Astrocyte (in vitro differentiated cells and primary cell): ENCODE data around the gene HEATR1.

Source experiments
- EZH2 ChIP-seq: IDR thresholded peaks from 2 replicates; pipeline ENCODE4 v1.6.1; 2012; ENCODE audit warnings: mild to moderate bottlenecking, low read length, inconsistent platforms; ENCODE audit not compliant: insufficient read depth
- TF ChIP-seq, protein P1 (sequence below): IDR thresholded peaks from 2 replicates; pipeline ENCODE4 v1.5.1; 2011; ENCODE audit warnings: low read depth, mild to moderate bottlenecking, inconsistent platforms, low read length, moderate library complexity; ENCODE audit not compliant: insufficient read depth

DNA sequence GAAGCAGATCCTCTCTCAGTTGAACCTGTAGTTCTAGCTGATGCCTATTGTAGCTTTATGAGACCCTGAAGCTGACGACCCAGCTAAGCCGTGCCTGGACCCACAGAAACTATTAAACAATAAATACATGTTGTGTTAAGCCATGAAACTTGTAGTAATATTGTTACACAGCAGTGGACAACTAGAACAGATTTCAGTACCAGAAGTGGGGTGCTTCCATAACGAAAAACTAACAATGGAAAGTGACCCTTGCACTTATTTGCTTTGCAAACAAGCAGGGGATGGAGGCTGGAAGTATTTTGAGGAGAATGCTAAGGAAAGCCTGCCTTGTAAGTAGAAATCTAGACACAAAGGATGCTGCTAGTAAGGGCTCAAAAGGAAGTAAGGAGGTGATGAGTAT lies 18.1 kb upstream of the HEATR1 start:
- TF ChIP-seq, protein P1, sequence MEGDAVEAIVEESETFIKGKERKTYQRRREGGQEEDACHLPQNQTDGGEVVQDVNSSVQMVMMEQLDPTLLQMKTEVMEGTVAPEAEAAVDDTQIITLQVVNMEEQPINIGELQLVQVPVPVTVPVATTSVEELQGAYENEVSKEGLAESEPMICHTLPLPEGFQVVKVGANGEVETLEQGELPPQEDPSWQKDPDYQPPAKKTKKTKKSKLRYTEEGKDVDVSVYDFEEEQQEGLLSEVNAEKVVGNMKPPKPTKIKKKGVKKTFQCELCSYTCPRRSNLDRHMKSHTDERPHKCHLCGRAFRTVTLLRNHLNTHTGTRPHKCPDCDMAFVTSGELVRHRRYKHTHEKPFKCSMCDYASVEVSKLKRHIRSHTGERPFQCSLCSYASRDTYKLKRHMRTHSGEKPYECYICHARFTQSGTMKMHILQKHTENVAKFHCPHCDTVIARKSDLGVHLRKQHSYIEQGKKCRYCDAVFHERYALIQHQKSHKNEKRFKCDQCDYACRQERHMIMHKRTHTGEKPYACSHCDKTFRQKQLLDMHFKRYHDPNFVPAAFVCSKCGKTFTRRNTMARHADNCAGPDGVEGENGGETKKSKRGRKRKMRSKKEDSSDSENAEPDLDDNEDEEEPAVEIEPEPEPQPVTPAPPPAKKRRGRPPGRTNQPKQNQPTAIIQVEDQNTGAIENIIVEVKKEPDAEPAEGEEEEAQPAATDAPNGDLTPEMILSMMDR = no peak
- TF ChIP-seq EZH2 = no peak
